T-helper 2 cell treated with Interferon-gamma antibody and Interleukin-4, amounts not matched to agents 5 μg/mL and 100 μg/mL, for 36 hours (primary cell): ENCODE data around the gene INPP5D.

Source experiments
- DNase-seq: peaks from one replicate; pipeline ENCODE4 v3.0.0; 2021; ENCODE audit warnings: low spot score
- H3K27ac Mint-ChIP-seq: one replicate; pipeline ENCODE4 v1.8.0; 2021; ENCODE audit warnings: mild to moderate bottlenecking, mixed read lengths
- H3K27me3 Mint-ChIP-seq: one replicate; pipeline ENCODE4 v1.8.0; 2021; ENCODE audit warnings: low read depth, mixed read lengths
- H3K36me3 Mint-ChIP-seq: one replicate; pipeline ENCODE4 v1.8.0; 2021; ENCODE audit warnings: low read depth, mixed read lengths
- H3K4me1 Mint-ChIP-seq: one replicate; pipeline ENCODE4 v1.8.0; 2021; ENCODE audit warnings: low read depth, mixed read lengths
- H3K4me3 Mint-ChIP-seq: one replicate; pipeline ENCODE4 v1.8.0; 2022; ENCODE audit warnings: mild to moderate bottlenecking, moderate library complexity, mixed read lengths
- H3K9me3 Mint-ChIP-seq: one replicate; pipeline ENCODE4 v1.8.0; 2021; ENCODE audit warnings: mixed read lengths

Gene INPP5D

DNA sequence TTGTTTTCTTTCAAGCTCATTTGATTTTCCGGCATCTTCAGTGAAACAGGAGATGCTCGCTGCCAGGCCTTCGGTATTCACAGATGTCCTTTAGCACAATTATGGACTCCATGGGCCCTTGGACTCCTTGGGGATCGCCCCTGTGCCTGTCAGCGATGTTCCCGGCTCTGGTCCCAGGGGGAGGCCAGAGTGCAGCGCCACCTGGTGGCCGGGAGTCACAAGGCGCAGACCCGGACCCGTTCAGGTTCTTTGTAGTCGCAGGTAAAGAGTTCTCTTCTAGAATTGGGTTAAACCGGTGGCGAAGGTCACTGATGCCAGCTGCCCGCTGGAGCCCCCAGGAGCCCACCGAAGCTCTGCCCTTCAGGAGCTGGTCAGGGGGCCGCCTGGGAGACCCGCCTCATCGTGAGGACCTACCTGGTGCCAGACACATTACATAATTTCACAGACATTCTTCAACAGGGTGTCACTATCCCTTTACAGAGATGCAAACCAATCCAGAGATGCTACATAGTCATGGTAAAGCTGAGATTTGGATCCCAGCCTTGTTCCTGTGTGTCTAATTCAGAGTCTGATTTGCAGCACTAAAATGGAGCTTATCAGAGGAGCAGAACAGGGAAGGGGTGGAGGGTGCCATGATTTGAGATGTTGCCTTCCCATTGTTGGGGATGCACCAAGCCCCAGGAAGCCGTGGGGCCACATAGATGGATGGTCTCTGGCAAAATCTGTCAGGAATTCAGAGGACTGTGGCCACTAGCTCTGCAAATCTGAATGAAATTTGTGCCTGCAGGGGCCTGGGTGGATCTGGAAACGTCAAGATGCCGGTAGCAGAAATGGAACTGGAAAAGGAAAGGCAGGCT, 6.0 kb upstream of the INPP5D start:
- DNase-seq = peak; percentile 37
- no peak overlapping the region for H3K4me3 Mint-ChIP-seq
- no peaks in the 10 kb centered on the region for H3K36me3 Mint-ChIP-seq
- H3K27me3 Mint-ChIP-seq = peaks cover 20% of the 10 kb centered on the region
- no peaks in the 10 kb centered on the region for H3K9me3 Mint-ChIP-seq
- no peak overlapping the region for H3K27ac Mint-ChIP-seq
- H3K4me1 Mint-ChIP-seq = peaks cover 8% of the 10 kb centered on the region

DNA sequence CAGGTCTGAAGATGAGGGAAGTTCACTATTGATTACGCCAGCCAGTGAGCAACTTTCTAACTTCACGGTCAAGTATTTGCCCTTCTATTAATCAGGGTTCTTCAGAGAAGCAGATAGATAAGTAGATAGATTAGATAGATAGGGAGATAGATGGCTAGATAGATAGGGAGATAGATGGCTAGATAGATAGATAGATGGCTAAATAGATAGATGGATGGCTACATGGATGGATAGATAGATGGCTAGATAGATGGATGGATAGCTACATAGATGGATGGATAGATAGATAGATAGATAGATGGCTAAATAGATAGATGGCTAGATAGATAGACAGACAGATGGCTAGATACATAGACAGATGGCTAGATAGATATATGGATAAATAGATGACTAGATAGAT, 4.8 kb upstream of the INPP5D start:
- no peak overlapping the region for H3K27ac Mint-ChIP-seq
- no peak overlapping the region for H3K4me3 Mint-ChIP-seq
- peaks cover 11% of the 10 kb centered on the region for H3K4me1 Mint-ChIP-seq
- no peaks in the 10 kb centered on the region for H3K9me3 Mint-ChIP-seq
- H3K27me3 Mint-ChIP-seq = peaks cover 19% of the 10 kb centered on the region
- no peaks in the 10 kb centered on the region for H3K36me3 Mint-ChIP-seq
- DNase-seq = no peak

DNA sequence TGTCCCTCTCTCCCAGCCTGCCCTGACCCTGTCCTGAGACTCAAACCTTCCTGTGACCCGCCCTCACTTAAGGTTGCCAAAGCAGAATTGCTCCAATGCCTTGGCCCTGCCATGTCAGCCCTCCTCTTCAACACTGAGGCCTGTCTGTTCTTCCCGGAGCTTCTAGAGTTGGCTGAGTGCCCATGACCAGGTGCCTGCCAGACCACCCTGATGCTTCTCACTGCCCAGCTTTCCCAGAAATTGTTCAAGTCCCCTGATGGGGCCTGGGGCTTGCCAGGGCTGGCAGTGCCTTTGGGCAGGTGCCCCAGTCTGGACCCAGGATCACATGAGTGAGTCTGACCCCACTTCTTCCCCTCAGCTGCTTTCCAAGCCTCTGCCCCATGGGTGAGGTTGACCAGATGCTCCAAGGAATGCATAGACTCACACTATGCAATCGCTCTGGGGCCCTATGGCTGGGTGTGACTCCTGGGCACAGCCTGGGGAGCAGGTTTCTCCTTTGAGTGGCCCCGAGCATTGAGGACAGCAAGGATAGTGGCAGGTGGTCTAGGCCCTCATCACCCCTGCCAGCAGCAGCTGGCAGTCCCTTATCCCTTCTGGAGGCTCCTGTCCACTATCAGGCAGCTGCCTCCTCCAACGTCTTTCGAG, 3.1 kb upstream of the INPP5D start:
- H3K27ac Mint-ChIP-seq = no peak overlapping the region
- H3K27me3 Mint-ChIP-seq = peaks cover 6% of the 10 kb centered on the region
- no peak overlapping the region for H3K4me3 Mint-ChIP-seq
- no peaks in the 10 kb centered on the region for H3K9me3 Mint-ChIP-seq
- peaks cover 14% of the 10 kb centered on the region for H3K4me1 Mint-ChIP-seq
- peaks cover 15% of the 10 kb centered on the region for H3K36me3 Mint-ChIP-seq
- no peak for DNase-seq

DNA sequence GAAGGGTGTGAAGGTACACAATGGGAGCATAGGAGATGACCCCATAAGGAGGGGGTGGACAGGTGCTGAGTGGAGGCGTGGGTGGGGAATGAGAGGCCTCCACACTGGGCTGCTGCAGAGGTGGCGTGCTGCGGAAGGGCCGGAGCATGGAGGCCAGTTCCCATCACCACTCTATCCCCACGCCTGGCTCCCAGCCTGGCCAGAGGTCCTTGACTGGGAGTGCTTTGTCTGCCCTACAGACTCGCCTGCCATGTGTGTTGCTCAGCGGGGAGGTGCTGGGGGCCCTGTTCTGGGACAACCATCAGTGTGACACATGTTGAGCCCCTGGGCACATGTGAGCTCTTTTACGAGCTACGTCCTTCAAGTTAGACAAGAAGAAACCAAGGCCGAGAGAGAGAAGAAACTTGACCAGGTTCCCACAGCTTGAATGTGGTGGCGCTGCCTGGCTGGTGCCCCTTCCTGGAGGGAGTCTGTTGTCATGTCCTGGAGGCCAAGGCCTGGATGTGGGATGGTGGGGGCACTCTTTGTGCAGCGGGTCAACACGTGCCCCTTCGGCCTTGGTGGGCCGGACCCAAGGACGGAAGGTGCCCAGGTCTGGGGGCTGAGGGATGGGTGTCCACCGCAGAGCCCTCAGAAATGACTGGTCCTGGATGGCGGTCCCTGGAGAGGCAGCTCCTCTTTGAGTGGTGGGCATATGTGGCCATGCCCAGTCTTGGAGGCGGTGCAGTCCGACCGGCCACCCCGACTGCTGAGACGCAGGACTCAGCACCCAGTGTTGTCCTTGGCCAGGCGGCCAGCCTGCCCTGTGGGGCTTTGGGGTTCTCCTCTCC, 1.2 kb upstream of the INPP5D start:
- Mint-ChIP-seq H3K4me1 (peaks cover 29% of the 10 kb centered on the region), H3K27ac (peak overlapping the region; percentile 85), H3K36me3 (peaks cover 26% of the 10 kb centered on the region), H3K9me3 (no peaks in the 10 kb centered on the region), H3K4me3 (peak overlapping the region; percentile 58), H3K27me3 (peaks cover under 1% of the 10 kb centered on the region)
- DNase-seq = no peak

DNA sequence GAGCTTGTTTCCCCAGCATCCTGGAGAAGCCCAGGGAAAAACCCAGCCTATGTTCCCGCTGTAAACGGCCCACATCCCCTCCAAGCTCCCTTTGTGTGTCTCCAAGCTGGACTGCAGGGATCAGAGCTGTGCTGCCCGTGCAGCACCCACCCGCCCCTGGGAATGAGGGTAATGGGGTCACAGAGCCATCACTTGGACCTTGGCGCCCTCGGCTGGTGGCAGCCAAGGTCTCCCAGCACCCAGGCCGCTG, 670 bp upstream of the INPP5D start:
- H3K4me1 Mint-ChIP-seq = peaks cover 27% of the 10 kb centered on the region
- H3K9me3 Mint-ChIP-seq = no peaks in the 10 kb centered on the region

DNA sequence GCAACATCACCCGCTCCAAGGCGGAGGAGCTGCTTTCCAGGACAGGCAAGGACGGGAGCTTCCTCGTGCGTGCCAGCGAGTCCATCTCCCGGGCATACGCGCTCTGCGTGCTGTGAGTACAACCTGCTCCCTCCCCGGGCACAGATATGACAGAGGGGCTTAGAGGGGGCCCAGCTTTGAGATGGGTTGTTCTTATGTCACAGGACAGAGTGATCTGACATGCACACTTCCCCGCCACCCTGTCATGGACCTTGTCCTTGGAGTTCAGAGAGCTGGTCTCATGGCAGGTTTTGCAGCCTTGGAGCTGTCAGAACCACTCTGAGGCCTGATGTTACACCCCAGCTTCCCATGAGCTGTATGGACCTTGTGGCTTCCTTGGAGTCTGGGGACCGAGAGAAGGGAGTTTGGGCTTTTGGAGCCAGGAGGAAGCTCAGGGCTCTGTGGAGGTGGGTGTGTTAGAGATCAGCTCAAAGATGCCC, 398 bp downstream of the INPP5D start:
- Mint-ChIP-seq H3K4me3 (peak overlapping the region; percentile 99), H3K27ac (peak overlapping the region; percentile 90), H3K36me3 (peaks cover 38% of the 10 kb centered on the region), H3K9me3 (no peaks in the 10 kb centered on the region), H3K4me1 (peaks cover 31% of the 10 kb centered on the region), H3K27me3 (no peaks in the 10 kb centered on the region)
- no peak for DNase-seq

More for the DNA sequence above, 670 bp upstream of the INPP5D start:
- DNase-seq = no peak
- Mint-ChIP-seq H3K36me3 (peaks cover 28% of the 10 kb centered on the region), H3K27ac (peak overlapping the region; percentile 90), H3K27me3 (no peaks in the 10 kb centered on the region), H3K4me3 (peak overlapping the region; percentile 99)

DNA sequence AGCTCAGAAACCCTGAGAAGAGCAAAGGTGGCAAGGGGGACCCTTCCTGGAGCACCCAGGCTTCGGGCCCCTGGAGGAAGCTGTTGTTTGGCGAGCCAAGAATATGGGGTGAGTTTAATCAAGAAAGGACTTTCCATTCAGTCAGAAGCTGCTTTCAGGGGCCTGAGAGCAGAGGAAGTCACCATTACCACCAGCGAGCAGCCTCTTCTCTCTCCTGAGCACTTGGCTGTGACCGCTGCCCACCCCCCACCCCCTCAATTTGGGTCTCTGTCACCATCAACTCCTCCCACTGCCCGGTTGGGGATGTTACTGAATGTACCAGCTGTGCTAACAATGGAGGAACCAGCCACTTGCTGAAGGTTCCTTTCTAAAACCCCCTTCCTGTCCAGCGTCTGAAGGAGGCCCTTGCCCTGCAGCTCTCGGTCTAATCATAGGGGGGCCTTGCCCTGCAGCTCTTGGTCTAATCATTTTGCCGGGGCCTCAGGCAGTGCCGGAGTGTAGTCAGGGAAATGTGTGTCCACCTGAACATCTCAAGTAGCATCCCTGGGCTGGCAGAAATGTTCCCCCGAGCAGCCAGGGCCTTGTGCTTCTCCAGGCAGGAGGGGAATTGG, 943 bp downstream of the INPP5D start:
- Mint-ChIP-seq H3K27ac (peak overlapping the region; percentile 90), H3K9me3 (no peaks in the 10 kb centered on the region), H3K4me3 (peak overlapping the region; percentile 99), H3K4me1 (peaks cover 32% of the 10 kb centered on the region), H3K36me3 (peaks cover 41% of the 10 kb centered on the region), H3K27me3 (no peaks in the 10 kb centered on the region)
- peak; percentile 45 for DNase-seq

DNA sequence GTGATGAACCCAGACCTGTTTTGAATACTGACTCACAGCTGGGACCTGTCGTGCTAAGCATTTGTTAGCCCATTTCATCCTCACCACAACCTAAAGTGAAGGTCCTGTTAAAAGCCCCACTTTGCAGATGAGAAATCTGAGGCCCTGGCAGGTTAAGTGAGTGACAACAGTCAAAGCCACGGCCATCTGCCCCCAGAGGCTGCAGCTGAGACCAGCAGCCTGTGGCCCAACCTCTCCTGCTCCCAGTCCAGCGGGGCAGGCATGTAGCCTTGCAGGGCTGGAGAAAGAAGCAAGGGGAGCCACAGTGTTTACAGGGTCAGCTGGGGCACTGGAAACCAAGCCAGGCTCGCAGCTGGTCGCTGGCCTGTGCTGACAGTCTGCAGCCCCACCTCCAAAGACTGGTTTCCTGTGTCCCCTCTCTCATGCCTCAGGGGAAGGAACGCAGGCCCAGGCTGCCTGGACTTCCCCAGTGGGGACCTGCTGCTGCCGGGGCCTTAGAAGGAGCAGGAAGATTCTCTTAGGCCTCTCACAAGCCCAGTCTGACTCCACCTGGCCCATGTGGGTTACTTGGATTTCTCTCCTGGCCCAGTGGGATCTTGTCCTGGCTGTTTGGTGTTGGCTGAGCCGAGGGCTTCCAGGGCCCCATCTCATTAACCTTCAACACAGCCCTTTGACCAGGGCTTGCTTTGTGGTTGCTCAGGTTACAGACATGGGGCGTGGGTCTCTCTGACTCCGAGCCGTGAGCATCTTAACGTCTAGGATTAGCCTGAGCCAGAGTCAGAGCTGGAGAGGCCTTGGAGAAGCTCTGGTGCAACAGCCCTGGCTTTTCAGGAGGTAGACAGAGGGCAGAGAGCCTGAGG, 1.7 kb downstream of the INPP5D start:
- H3K36me3 Mint-ChIP-seq = peaks cover 47% of the 10 kb centered on the region

DNA sequence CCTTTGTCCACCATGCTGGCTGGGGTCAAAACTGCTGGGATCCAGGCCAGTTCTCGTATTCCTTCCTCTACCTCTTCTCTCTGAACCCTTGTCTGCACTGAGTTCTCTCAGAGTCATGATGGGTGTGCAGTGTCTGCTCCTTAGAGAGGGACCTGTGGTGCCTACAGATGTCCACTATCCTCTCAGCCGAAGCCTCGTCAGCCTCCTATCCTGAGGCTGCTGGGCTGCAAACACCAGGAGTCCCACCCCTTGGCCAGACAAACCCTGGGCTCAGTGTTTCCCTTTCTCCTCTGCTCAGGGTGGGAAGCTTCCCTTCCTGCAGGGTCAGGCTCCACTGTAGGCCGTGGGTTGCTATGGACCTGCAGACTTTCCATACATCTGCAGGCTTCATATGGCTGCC, 2.3 kb downstream of the INPP5D start:
- no peak for DNase-seq
- Mint-ChIP-seq H3K4me3 (peak overlapping the region; percentile 99), H3K4me1 (peaks cover 40% of the 10 kb centered on the region), H3K9me3 (no peaks in the 10 kb centered on the region), H3K27ac (peak overlapping the region; percentile 32), H3K36me3 (peaks cover 53% of the 10 kb centered on the region), H3K27me3 (no peaks in the 10 kb centered on the region)

More for the DNA sequence above, 1.7 kb downstream of the INPP5D start:
- no peaks in the 10 kb centered on the region for H3K27me3 Mint-ChIP-seq
- H3K9me3 Mint-ChIP-seq = no peaks in the 10 kb centered on the region
- peaks cover 35% of the 10 kb centered on the region for H3K4me1 Mint-ChIP-seq
- DNase-seq = peak; percentile 46
- peak overlapping the region; percentile 99 for H3K4me3 Mint-ChIP-seq
- peak overlapping the region; percentile 90 for H3K27ac Mint-ChIP-seq

DNA sequence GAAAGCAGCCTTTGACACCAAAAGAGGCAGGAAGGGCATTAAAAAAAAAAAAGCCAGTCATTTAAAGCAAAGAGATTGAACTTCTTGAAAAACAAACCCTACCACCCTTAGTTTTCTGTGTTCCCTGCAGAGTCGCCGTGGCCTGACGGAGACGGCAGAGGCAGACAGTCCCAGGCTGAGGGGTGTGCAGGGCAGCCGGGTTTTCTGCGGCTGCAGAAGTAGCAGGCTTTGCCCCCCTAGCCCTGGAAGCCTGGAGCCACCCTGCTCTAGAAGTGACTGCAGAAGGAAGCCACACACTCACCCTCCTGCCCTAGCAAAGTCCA, 2.8 kb downstream of the INPP5D start:
- H3K36me3 Mint-ChIP-seq = peaks cover 57% of the 10 kb centered on the region
- DNase-seq = no peak
- no peaks in the 10 kb centered on the region for H3K27me3 Mint-ChIP-seq
- H3K4me3 Mint-ChIP-seq = peak overlapping the region; percentile 99
- H3K9me3 Mint-ChIP-seq = no peaks in the 10 kb centered on the region
- H3K27ac Mint-ChIP-seq = peak overlapping the region; percentile 23
- H3K4me1 Mint-ChIP-seq = peaks cover 40% of the 10 kb centered on the region

DNA sequence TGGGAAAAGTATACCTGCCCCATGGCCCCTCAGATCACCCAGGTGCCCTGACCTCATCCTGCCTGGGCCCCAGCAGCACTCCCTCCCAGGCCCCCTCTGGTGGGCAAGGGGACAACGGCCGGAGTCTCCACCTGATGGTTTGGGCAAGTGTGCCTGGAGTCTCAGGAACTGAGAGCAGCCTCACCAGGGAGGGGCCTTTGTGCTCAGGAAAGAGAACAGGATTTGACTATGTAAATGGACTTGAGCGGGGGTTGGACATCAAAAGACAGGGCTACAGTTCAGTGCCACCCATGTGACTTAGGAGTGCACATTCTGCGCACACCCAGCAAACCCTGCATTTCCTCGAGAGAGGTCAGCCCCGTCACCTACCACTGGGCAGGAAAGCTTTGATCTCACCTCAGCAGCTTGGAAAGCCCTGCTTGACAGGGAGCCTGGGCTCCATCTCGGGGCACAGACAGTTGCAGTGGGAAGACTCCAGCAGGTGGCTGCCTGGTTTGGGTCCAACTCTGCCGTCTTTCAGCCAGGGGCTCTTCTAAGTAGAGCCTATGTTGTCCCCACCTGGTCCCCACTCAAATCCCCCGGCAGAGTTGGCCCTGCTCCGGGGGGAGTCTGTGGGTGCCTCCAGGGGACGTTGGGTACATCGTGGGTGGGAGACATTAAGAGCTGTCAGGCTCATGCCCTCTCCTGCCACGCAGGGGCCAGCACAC, 3.3 kb downstream of the INPP5D start:
- no peak for DNase-seq
- peaks cover 58% of the 10 kb centered on the region for H3K36me3 Mint-ChIP-seq
- no peaks in the 10 kb centered on the region for H3K27me3 Mint-ChIP-seq
- peaks cover 39% of the 10 kb centered on the region for H3K4me1 Mint-ChIP-seq
- no peaks in the 10 kb centered on the region for H3K9me3 Mint-ChIP-seq
- H3K27ac Mint-ChIP-seq = no peak overlapping the region
- peak overlapping the region; percentile 99 for H3K4me3 Mint-ChIP-seq

DNA sequence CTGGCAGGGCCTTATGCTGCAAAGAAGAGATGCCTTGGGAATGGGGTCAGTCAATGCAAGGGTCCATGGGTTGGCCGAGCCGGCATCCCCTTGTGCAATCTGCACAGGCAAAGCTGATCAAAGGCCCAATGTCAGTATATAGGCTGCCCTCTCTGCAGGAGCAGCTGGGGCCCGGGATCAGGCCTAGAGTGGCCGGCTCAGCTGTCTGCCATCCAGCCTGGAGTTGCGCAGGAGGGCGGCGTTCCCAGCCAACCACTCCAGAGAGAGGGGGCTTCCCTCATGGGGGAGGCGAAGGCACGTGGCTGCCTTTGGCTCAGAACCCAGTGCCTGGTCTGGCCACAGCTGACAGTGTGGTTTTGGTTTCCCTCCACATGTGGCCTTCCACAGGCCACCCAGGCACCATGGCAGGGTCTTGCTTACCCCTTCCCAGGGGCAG, 3.9 kb downstream of the INPP5D start:
- peaks cover 45% of the 10 kb centered on the region for H3K4me1 Mint-ChIP-seq
- no peak overlapping the region for H3K27ac Mint-ChIP-seq
- peaks cover 64% of the 10 kb centered on the region for H3K36me3 Mint-ChIP-seq
- H3K27me3 Mint-ChIP-seq = no peaks in the 10 kb centered on the region
- DNase-seq = no peak
- peak overlapping the region; percentile 99 for H3K4me3 Mint-ChIP-seq
- no peaks in the 10 kb centered on the region for H3K9me3 Mint-ChIP-seq
